Stimulated activated CD4-positive, alpha-beta T cell treated with anti-CD3 and anti-CD28 coated beads, Interleukin-12 subunit alpha, Interleukin-12 subunit beta, amount 100 ng/mL, for 48 hours (primary cell): ENCODE measurements around the gene FGFRL1.
"Not testable (repeated sequence)": the region's sequence is repeated elsewhere in the genome, so short reads cannot be mapped to it uniquely, and the experiment has no call there.

Experiments used
- DNase-seq, 3 donors: peaks; one replicate each; pipeline ENCODE4 v3.0.0-alpha.2; 2020; ENCODE audit warnings: low read depth in 2 of 3, low spot score in 1 of 3

The FGFRL1 gene

GRCh38 chr4:992297-993110 is 18.9 kb upstream of the FGFRL1 start:
- no peak for DNase-seq

- no peak for DNase-seq
Measured at GRCh38 chr4:993111-994029, 18.1 kb upstream of the FGFRL1 start, which contains the start of gene SLC26A1. Gene SLC26A1, minus strand, starts transcription at chr4:993404. Its CDS starts 1,701 bp downstream, at chr4:991703.

DNA sequence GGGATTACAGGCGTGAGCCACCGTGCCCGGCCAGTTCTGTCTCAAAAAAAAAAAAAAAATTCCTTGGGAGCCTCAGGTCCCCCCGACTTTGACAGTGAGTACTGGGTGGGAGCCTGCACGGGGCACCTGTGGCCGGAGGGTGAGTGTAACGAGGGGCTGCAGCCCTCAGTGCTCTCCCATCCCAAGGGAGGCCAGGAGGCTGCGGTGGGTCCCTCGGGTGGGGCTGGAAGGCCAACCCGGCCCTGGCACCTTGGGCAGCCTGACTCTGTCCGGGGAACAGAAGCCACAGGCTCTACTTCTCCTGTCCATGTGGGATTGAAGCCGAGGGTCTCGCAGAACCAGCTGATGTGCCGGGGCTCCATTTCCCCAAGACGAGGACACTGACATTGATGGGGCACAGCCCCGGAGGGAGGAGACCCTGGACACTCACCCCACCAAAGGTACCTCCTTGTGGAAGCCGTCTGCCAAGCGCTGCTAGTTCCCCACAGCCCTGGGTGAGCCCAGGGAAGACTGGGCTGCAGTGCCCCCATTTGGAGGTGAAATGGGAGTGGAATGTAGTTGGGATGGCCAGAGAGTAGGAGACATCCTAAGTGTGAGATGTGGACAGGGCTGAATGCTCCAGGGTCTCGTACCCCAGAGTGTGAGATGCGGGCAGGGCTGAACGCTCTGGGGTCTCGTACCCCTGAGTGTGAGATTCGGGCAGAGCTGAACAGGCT is 16.0 kb upstream of the FGFRL1 start:
- DNase-seq, result no peak

GRCh38 chr4:996030-996996 is 15.1 kb upstream of the FGFRL1 start:
- DNase-seq, result no peak

GRCh38 chr4:996997-997374 is 14.4 kb upstream of the FGFRL1 start:
- no peak for DNase-seq

DNA sequence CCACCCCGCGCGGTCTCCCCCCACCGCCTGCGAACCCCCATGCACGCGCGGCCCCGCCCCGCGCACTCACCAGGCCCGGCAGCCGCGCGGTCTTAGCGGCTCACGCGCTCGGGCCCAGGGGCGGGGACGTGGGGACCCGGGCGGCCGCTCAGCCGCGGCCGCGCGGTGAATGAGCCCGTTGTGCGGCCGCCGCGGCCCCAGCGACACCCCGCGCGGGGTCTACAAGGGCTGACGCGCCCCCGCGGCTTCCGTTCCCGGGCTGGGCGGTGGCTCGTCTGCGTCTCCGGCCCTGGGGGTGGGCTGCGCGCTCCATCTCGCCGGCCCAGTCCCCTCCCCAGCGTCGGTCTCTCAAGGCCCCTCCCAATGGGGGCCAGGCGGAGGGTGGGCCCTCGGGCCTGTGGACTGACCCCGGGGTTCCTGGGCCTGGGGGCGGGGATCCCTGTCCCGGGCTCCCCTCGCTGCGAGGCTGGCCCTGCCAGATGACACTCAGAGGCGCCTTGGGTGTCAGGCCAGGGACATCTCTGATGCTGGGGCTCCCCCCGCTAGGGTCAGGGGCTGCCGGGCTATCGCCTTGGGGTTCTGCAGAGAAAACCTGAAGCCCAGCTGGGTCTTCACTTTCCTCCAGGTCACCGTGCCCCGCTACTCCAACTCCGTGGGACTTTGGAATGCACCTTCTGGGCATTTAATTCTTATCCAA is 13.9 kb upstream of the FGFRL1 start:
- DNase-seq, result no peak

GRCh38 chr4:998096-998691 is 13.2 kb upstream of the FGFRL1 start:
- no peak for DNase-seq

- DNase-seq, result not testable (repeated sequence)
Measured at GRCh38 chr4:999240-999863, 12.1 kb upstream of the FGFRL1 start.

DNA sequence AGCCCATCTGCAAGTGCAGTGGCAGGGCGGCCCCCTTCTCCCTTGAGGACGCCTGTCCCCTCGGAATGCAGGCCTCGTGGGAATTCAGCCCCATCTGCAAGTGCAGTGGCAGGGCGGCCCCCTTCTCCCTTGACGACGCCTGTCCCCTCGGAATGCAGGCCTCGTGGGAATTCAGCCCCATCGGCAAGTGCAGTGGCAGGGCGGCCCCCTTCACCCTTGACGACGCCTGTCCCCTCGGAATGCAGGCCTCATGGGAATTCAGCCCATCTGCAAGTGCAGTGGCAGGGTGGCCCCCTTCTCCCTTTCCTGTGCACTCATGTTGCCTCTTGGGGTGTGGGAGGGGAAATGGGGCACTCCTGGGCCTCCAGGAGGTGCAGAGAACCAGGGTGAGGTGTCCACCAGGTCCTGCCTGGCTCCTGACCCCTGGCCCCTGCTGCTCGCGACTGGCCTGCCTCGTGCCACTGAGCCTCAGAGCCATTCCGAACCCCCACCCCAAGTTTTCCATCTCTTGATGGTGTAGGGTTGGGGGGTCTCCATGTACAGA is 11.5 kb upstream of the FGFRL1 start:
- DNase-seq, result no peak

DNA sequence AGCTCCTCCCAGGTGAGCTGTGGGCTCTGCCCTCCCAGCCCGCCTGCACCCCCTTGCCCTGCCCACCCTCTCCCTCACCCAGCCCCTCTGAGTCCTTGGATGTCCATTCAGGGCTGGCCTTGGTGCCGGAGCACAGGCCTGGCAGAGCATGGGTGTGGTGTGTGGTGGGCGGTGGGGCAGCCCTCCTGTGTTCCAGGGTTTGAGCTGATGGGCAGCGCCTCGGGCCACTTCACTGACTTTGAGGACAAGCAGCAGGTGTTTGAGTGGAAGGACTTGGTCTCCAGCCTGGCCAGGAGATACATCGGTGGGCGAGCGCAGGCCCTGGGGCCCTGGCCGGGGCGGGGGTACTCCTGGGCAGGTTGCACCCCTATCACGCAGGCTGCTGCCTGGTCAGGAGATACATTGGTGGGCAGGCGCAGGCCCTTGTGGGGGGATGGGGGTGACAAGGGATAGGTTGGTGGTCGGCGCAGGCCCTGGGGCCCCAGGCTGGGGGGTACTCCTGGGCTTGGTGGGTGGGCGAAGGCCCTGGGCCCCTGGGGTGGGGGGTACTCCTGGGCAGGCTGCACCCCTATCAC is 10.7 kb upstream of the FGFRL1 start:
- DNase-seq, result no peak

GRCh38 chr4:1001561-1002130 is 9.8 kb upstream of the FGFRL1 start:
- no peak for DNase-seq

DNA sequence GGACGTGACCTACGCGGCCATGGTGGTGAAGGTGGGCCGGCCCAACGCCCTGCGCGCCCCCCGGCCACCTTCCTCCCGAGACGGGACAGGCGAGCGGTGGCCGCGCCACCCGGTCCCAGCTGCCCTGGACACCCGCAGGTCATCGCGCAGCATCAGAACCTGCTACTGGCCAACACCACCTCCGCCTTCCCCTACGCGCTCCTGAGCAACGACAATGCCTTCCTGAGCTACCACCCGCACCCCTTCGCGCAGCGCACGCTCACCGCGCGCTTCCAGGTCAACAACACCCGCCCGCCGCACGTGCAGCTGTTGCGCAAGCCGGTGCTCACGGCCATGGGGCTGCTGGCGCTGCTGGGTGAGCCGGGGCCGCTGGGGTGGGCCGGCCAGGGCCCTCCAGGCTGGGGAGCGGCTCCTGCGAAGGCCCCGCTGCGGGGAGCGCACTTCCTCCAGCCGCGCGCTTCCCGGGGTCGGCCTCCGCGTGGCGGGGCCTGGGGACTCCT is 9.2 kb upstream of the FGFRL1 start:
- no peak for DNase-seq

- DNase-seq, result no peak
Measured at GRCh38 chr4:1002631-1003251, 8.7 kb upstream of the FGFRL1 start.

DNA sequence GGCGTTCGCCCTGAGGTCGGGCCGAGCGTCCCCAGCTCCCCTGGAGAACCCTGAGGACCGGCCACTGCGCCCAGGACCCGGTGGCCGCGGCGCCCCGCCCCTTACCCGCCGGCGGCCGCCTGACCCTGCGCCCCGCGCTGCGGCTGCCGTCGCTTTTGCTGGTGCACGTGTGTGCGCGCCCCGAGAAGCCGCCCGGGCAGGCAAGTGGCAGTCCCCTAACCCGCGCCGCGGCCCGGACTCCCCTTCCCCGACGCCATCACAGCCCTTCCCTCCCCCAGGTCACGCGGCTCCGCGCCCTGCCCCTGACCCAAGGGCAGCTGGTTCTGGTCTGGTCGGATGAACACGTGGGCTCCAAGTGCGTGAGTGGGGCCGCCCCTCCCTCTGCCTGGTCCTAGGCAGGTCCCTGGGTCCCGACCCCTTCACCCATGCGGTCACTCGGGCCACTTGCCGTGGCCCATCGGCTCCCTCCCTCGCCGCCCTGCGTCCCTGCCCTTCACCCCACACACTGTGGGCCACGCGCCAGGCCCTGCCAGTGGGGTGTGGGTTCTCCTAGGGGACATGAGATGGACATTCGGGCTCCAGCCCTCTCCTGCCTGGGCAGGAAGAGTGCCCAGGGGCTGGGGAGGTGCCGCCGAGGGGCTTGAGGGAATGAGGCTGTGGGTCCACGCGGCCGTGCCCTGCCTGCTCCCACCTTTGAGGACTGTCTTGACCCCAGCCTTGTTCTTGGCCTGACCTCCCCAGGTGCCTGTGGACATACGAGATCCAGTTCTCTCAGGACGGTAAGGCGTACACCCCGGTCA is 8.0 kb upstream of the FGFRL1 start:
- no peak for DNase-seq

- DNase-seq, result no peak
Measured at GRCh38 chr4:1004071-1004418, 7.4 kb upstream of the FGFRL1 start.
